Spleen (tissue), 11 donors: Measurements from ENCODE around the gene MOV10. TPM values are rescaled to one million over a fixed set of nuclear protein-coding genes. Genes with fewer than 3 reads are reported as not detected.
A peak's percentile ranks its signal among the peaks of the same experiment; 100 is the strongest.

Experiments
- DNase-seq: peaks from one replicate; pipeline ENCODE4 v3.0.0-alpha.2; 2020
- H3K27ac ChIP-seq, 8 donors: fragments of 200-600 bp; sonication (generic) in 7 of 8; 1 replicate in 4 of 8; 2 replicates in 4 of 8; pipeline versions ENCODE4 v1.5.0 to v1.8.0; 2016 to 2021; ENCODE audit warnings: inconsistent platforms in 4 of 8, mild to moderate bottlenecking in 4 of 8, moderate library complexity in 1 of 8
- H3K27me3 ChIP-seq, 7 donors: fragments of 200-600 bp; sonication (generic) in 6 of 7; replicated peaks in 1 of 7; 1 replicate in 4 of 7; 2 replicates in 3 of 7; pipeline versions ENCODE4 v1.5.0 to v1.8.0; 2016 to 2021; ENCODE audit warnings: inconsistent platforms in 3 of 7, mild to moderate bottlenecking in 1 of 7
- H3K36me3 ChIP-seq, 6 donors: fragments of 200-600 bp; sonication (generic) in 5 of 6; 1 replicate in 4 of 6; 2 replicates in 2 of 6; pipeline versions ENCODE4 v1.5.0 to v1.8.0; 2016 to 2021; ENCODE audit warnings: inconsistent platforms in 2 of 6
- H3K4me1 ChIP-seq, 6 donors: fragments of 200-600 bp; sonication (generic) in 5 of 6; 1 replicate in 3 of 6; 2 replicates in 3 of 6; pipeline versions ENCODE4 v1.5.0 to v1.8.0; 2016 to 2021; ENCODE audit warnings: inconsistent platforms in 3 of 6
- H3K4me3 ChIP-seq, 8 donors: fragments of 200-600 bp; sonication (generic) in 7 of 8; 1 replicate in 4 of 8; 2 replicates in 4 of 8; pipeline versions ENCODE4 v1.5.0 to v1.8.0; 2016 to 2021; ENCODE audit warnings: inconsistent platforms in 4 of 8, mild to moderate bottlenecking in 4 of 8, moderate library complexity in 2 of 8
- H3K9me3 ChIP-seq, 8 donors: fragments of 200-600 bp; sonication (generic) in 7 of 8; 1 replicate in 4 of 8; 2 replicates in 4 of 8; pipeline versions ENCODE4 v1.5.0 to v1.8.0; 2016 to 2021; ENCODE audit warnings: inconsistent platforms in 4 of 8
- POLR2A ChIP-seq, 3 donors: fragments of 450-650 bp; IDR thresholded peaks; one replicate each; pipeline ENCODE4 v1.5.1; 2017; ENCODE audit warnings: antibody characterized with exemption in 3 of 3, mild to moderate bottlenecking in 1 of 3
- POLR2AphosphoS5 ChIP-seq, 3 donors: sonication (generic); formaldehyde crosslinking; IDR thresholded peaks; one replicate each; pipeline ENCODE4 v1.5.1; 2017; ENCODE audit warnings: antibody characterized with exemption in 3 of 3
- WGBS, 5 donors: extraction: QIAGEN DNeasy Blood & Tissue Kit in 3 of 5; methylation state at CpG; one replicate each; pipeline versions ENCODE4 v1.1.5 to v1.1.7; 2013 to 2018; 5-methylcytosine and 5-hydroxymethylcytosine counted together
- intact Hi-C: fragments of 100-400 bp; cut with DNase I; formaldehyde crosslinking; loops from one replicate; pipeline ENCODE4 v1.15.0; 2023; ENCODE audit warnings: low total_unique reads
- polyA plus RNA-seq, 3 donors: library from polyadenylated mRNA; stranded (reverse); fragments of 200-250 nt; gene quantifications; one replicate each; pipeline ENCODE4 v1.2.1, GENCODE V29; 2013
- total RNA-seq, 7 donors: library from RNA; depleted of rRNA in 3 of 7; stranded (reverse); fragments of >200 nt in 3 of 7; fragmentation: NEBNext Ultra II Directional in 4 of 7; extraction: Animal tissue kit (Norgen Biotek cat#: 25700) in 4 of 7; gene quantifications; one replicate each; pipeline versions ENCODE4 v1.1.0 to v1.2.1, GENCODE V29; 2016 to 2021
- TF ChIP-seq, protein P1 (sequence below), 11 experiments: fragments of 200-600 bp in 7 of 11; fragments of 450-650 bp in 4 of 11; sonication (generic) in 4 of 11; IDR thresholded peaks in 8 of 11; conservative IDR thresholded peaks in 3 of 11; 1 replicate in 7 of 11; 2 replicates in 4 of 11; pipeline versions ENCODE4 v1.4.0 to v1.8.0; 2016 to 2021; ENCODE audit warnings: antibody characterized with exemption in 11 of 11, inconsistent platforms in 4 of 11, mild to moderate bottlenecking in 1 of 11
- donor health status: healthy with polysubstance abuse.
- donor health status: DM: no; HTN: no; CAD: no; lungs with moderate emphysema.
- donor health status: DM: no; HTN: no; CAD: no.
- donor health status: Bipolar disorder and iron deficiency.
- donor health status: healthy.
- donor health status: DM: no; HTN: no; CAD: no.
- donor health status: DM: yes; HTN: yes; CAD: no.

MOV10 gene
- total and polyA plus RNA-seq, 10 donors: 23.5 to 92.3 (median 59.0) TPM

GRCh38 chr1:112704934-112705627, 30.6 kb downstream of the MOV10 start:
- peaks cover 0 to 5% (median 0%) of the 10 kb centered on the region in 7 donors for H3K27me3 ChIP-seq
- H3K4me3 ChIP-seq: peak overlapping the region; percentile 28 to 92 (median 58)
- peak; percentile 89 for DNase-seq
- H3K4me1 ChIP-seq: peaks cover 52 to 79% (median 73%) of the 10 kb centered on the region in 6 donors
- intact Hi-C loops: loop anchor here (5.0 kb wide), 2 partner anchors 198 to 313 kb away; partner anchors contain the start of gene WNT2B
- no peaks in the 10 kb centered on the region for H3K9me3 ChIP-seq
- peak overlapping the region; percentile 76 to 97 (median 90) for H3K27ac ChIP-seq
- peaks cover 0 to 39% (median 10%) of the 10 kb centered on the region in 6 donors for H3K36me3 ChIP-seq
- WGBS, 5 donors: 7 to 13% (median 8%) methylated on average over 11 to 13 of the region's 13 CpGs
- TF ChIP-seq POLR2A (IDR thresholded peaks at IDR 0.05): peak in 1 of 3 donors; percentile 85
- TF ChIP-seq POLR2AphosphoS5 (IDR thresholded peaks at IDR 0.05): peak; percentile 76 to 89 (median 89)
- TF ChIP-seq, protein P1, sequence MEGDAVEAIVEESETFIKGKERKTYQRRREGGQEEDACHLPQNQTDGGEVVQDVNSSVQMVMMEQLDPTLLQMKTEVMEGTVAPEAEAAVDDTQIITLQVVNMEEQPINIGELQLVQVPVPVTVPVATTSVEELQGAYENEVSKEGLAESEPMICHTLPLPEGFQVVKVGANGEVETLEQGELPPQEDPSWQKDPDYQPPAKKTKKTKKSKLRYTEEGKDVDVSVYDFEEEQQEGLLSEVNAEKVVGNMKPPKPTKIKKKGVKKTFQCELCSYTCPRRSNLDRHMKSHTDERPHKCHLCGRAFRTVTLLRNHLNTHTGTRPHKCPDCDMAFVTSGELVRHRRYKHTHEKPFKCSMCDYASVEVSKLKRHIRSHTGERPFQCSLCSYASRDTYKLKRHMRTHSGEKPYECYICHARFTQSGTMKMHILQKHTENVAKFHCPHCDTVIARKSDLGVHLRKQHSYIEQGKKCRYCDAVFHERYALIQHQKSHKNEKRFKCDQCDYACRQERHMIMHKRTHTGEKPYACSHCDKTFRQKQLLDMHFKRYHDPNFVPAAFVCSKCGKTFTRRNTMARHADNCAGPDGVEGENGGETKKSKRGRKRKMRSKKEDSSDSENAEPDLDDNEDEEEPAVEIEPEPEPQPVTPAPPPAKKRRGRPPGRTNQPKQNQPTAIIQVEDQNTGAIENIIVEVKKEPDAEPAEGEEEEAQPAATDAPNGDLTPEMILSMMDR (IDR thresholded peaks at IDR 0.05 in 8 of 11, conservative IDR thresholded peaks at IDR 0.05 in 3 of 11): no peak

DNA sequence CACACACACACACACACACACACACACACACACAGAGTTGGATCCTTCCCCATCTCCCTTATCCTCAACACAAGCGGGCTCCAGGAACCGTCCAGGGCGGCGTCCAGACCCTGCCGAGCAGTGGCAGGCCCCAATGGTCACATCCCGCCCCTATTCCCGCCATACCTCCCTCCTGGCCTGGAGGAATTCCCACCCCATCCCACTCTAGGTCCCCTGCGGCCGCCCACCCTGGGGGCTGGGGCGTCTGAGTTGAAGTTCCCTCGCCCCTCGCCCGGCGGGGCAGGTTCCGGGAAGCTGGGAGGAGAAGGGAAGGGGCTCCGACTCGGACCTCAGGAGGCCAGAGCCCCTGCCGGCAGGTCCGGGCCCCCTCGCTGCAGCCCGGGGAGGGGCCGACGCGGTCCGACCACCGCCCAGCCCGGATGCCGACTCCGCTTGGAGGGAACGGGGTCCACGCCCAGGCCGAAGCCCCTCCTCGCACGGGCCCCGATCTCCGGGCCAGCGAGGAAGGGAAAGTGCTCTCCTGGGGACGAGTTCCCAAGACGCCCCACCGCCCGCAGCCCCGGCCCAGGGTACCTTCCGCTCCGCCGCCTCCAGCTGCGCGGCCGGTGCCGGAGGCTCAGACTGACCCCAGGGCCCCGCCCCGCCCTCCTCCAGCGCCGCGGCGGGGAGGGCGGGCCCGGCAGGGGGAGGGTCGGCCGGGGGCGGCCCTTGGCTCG, 32.2 kb downstream of the MOV10 start, which contains the start of gene RHOC:
Gene RHOC, minus strand, starts transcription at position 623 of the 716 bp plus-strand sequence. CDS start 3,328 bp downstream, outside the sequence.
- H3K27me3 ChIP-seq: peaks cover 0 to 5% (median 0%) of the 10 kb centered on the region in 7 donors
- WGBS, 5 donors: 4 to 27% (median 10%) methylated on average over 7 to 61 of the region's 61 CpGs
- TF ChIP-seq, protein P1 (IDR thresholded peaks at IDR 0.05 in 8 of 11, conservative IDR thresholded peaks at IDR 0.05 in 3 of 11): no peak
- TF ChIP-seq POLR2AphosphoS5 (IDR thresholded peaks at IDR 0.05): peak; percentile 85 to 91 (median 90)
- peak in 1 of 3 donors; percentile 69 for TF ChIP-seq POLR2A (IDR thresholded peaks at IDR 0.05)
- H3K27ac ChIP-seq: peak within 1 kb of the TSS; percentile 76 to 97 (median 94)
- H3K36me3 ChIP-seq: peaks cover 0 to 25% (median 8%) of the 10 kb centered on the region in 6 donors
- H3K4me3 ChIP-seq: peak within 1 kb of the TSS; percentile 41 to 92 (median 72)
- no peaks in the 10 kb centered on the region for H3K9me3 ChIP-seq
- intact Hi-C loops: loop anchor here (5.0 kb wide), 2 partner anchors 199 to 314 kb away; partner anchors contain the start of gene WNT2B
- DNase-seq: peak; percentile 93
- H3K4me1 ChIP-seq: peaks cover 38 to 63% (median 57%) of the 10 kb centered on the region in 6 donors

DNA sequence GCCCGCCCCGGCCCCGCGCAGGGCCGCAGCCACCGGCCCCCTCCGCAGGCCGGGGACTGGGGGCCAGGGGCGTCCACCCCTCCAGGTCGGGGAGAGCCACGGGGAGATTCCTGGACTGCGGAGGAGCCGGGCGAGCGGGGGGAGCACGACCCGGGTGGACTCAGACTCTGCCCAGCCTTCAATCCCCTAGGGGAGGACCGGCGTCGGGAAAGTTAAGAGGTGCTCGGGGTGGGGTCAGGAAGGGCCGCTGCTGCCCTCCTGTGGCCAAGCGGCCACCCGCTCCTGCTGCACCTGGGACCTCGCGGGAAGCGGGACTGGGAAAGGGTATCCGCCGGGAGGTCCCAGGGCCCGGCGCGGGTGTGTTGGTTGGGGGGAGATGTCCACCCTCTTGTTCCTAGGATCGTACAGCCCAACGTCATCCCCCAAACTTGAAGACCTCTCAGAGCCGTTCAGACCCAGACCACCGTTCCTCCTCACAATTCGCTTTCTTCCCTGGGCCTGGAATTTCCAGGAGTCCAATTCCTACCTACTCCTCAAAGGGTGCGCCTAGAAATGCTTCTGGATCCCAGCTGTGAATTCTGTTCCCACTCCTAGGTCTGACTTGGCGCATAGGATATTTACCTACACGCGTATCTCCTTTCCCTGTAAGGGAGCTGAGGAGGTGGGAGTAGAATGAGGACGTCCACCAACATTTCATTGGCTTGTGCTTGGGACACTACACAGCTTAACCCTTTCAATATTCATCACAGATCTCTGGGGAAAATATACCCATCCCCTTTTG, 33.0 kb downstream of the MOV10 start:
- H3K36me3 ChIP-seq: peaks cover 0 to 18% (median 5%) of the 10 kb centered on the region in 6 donors
- peaks cover 0 to 5% (median 0%) of the 10 kb centered on the region in 7 donors for H3K27me3 ChIP-seq
- H3K27ac ChIP-seq: peak overlapping the region; percentile 76 to 97 (median 94)
- peaks cover 31 to 55% (median 49%) of the 10 kb centered on the region in 6 donors for H3K4me1 ChIP-seq
- no peaks in the 10 kb centered on the region for H3K9me3 ChIP-seq
- TF ChIP-seq, protein P1 (IDR thresholded peaks at IDR 0.05 in 8 of 11, conservative IDR thresholded peaks at IDR 0.05 in 3 of 11): peak; percentile 68 to 94 (median 91)
- TF ChIP-seq POLR2A (IDR thresholded peaks at IDR 0.05) (no peak), POLR2AphosphoS5 (IDR thresholded peaks at IDR 0.05) (peak in 2 of 3 donors; percentile 55 to 57)
- DNase-seq: peak; percentile 94
- H3K4me3 ChIP-seq: peak overlapping the region; percentile 41 to 92 (median 72)
- intact Hi-C loops: loop anchor here (5.0 kb wide), 2 partner anchors 200 to 315 kb away; partner anchors contain the start of gene WNT2B
- WGBS, 5 donors: 7 to 34% (median 13%) methylated on average over 12 to 42 of the region's 42 CpGs
